Central memory CD8-positive, alpha-beta T cell (primary cell): Measurements from ENCODE around the gene C1QBP.
A peak's percentile ranks its signal among the peaks of the same experiment; 100 is the strongest.
"Not testable (repeated sequence)": the region's sequence is repeated elsewhere in the genome, so short reads cannot be mapped to it uniquely, and the experiment has no call there.

ENCODE experiments used
- ATAC-seq: fragments of 150-1000 bp; cut with Tn5 transposase; replicated peaks from 2 replicates; pipeline ENCODE4 v1.10.0; 2022; ENCODE audit warnings: mild to moderate bottlenecking, moderate FRiP score, moderate number of reproducible peaks; ENCODE audit not compliant: poor library complexity, severe bottlenecking; ENCODE audit errors: extremely low read depth
- DNase-seq, 2 donors: peaks; one replicate each; pipeline ENCODE4 v3.0.0; 2021; ENCODE audit warnings: low spot score in 2 of 2
- H3K27ac Mint-ChIP-seq: one replicate; pipeline ENCODE4 v1.8.0; 2022; ENCODE audit warnings: low read depth, mild to moderate bottlenecking, moderate library complexity, mixed read lengths
- H3K27me3 Mint-ChIP-seq: one replicate; pipeline ENCODE4 v1.8.0; 2022; ENCODE audit warnings: mixed read lengths
- H3K36me3 Mint-ChIP-seq: one replicate; pipeline ENCODE4 v1.8.0; 2022; ENCODE audit warnings: mild to moderate bottlenecking, moderate library complexity, mixed read lengths; ENCODE audit not compliant: insufficient read depth
- H3K4me1 Mint-ChIP-seq: one replicate; pipeline ENCODE4 v1.8.0; 2022; ENCODE audit warnings: mixed read lengths
- H3K4me3 Mint-ChIP-seq: one replicate; pipeline ENCODE4 v1.8.0; 2022; ENCODE audit warnings: mild to moderate bottlenecking, moderate library complexity, mixed read lengths
- H3K9me3 Mint-ChIP-seq: one replicate; pipeline ENCODE4 v1.8.0; 2022; ENCODE audit warnings: mixed read lengths

C1QBP gene

GRCh38 chr17:5464717-5465507 lies 26.0 kb upstream of the C1QBP start:
- Mint-ChIP-seq H3K4me3 (no peak overlapping the region), H3K27me3 (no peaks in the 10 kb centered on the region), H3K4me1 (peaks cover 37% of the 10 kb centered on the region), H3K9me3 (no peaks in the 10 kb centered on the region), H3K36me3 (peaks cover 19% of the 10 kb centered on the region), H3K27ac (peak overlapping the region; percentile 53)
- ATAC-seq: no peak
- DNase-seq: no peak

GRCh38 chr17:5446786-5447185 lies 7.8 kb upstream of the C1QBP start:
- no peak overlapping the region for H3K27ac Mint-ChIP-seq
- no peak overlapping the region for H3K4me3 Mint-ChIP-seq
- ATAC-seq: no peak
- H3K27me3 Mint-ChIP-seq: no peaks in the 10 kb centered on the region
- H3K9me3 Mint-ChIP-seq: no peaks in the 10 kb centered on the region
- H3K4me1 Mint-ChIP-seq: no peaks in the 10 kb centered on the region
- peaks cover 26% of the 10 kb centered on the region for H3K36me3 Mint-ChIP-seq
- no peak for DNase-seq

- Mint-ChIP-seq H3K27ac (no peak overlapping the region), H3K27me3 (no peaks in the 10 kb centered on the region), H3K9me3 (no peaks in the 10 kb centered on the region), H3K4me1 (peaks cover 6% of the 10 kb centered on the region), H3K4me3 (no peak overlapping the region), H3K36me3 (peaks cover 20% of the 10 kb centered on the region)
- ATAC-seq (no peak), DNase-seq (no peak)
Measured at GRCh38 chr17:5444209-5444608, 5.3 kb upstream of the C1QBP start.

GRCh38 chr17:5443728-5444127 lies 4.8 kb upstream of the C1QBP start:
- Mint-ChIP-seq H3K27ac (no peak overlapping the region), H3K4me3 (no peak overlapping the region), H3K9me3 (no peaks in the 10 kb centered on the region), H3K36me3 (peaks cover 21% of the 10 kb centered on the region), H3K27me3 (no peaks in the 10 kb centered on the region), H3K4me1 (peaks cover 7% of the 10 kb centered on the region)
- no peak for ATAC-seq
- no peak for DNase-seq

- ATAC-seq (no peak), DNase-seq (no peak)
- H3K4me1 Mint-ChIP-seq: peaks cover 16% of the 10 kb centered on the region
- H3K27me3 Mint-ChIP-seq: no peaks in the 10 kb centered on the region
- peak overlapping the region; percentile 76 for H3K4me3 Mint-ChIP-seq
- peaks cover 29% of the 10 kb centered on the region for H3K36me3 Mint-ChIP-seq
- H3K9me3 Mint-ChIP-seq: no peaks in the 10 kb centered on the region
- H3K27ac Mint-ChIP-seq: peak overlapping the region; percentile 89
Measured at GRCh38 chr17:5439446-5439764, 450 bp upstream of the C1QBP start.

- H3K9me3 Mint-ChIP-seq: no peaks in the 10 kb centered on the region
- peaks cover 41% of the 10 kb centered on the region for H3K36me3 Mint-ChIP-seq
- no peak for DNase-seq
- H3K4me1 Mint-ChIP-seq: peaks cover 16% of the 10 kb centered on the region
- ATAC-seq: no peak
- H3K4me3 Mint-ChIP-seq: peak overlapping the region; percentile 76
- H3K27me3 Mint-ChIP-seq: no peaks in the 10 kb centered on the region
- peak overlapping the region; percentile 81 for H3K27ac Mint-ChIP-seq
Measured at GRCh38 chr17:5437721-5438317, 1.1 kb downstream of the C1QBP start.

GRCh38 chr17:5435781-5436315 lies 3.1 kb downstream of the C1QBP start:
- H3K27ac Mint-ChIP-seq, H3K9me3 Mint-ChIP-seq, H3K4me3 Mint-ChIP-seq, DNase-seq, ATAC-seq, H3K27me3 Mint-ChIP-seq: not testable (repeated sequence)
- H3K36me3 Mint-ChIP-seq: peaks cover 57% of the 10 kb centered on the region
- H3K4me1 Mint-ChIP-seq: peaks cover 17% of the 10 kb centered on the region

- Mint-ChIP-seq H3K27ac (no peak overlapping the region), H3K27me3 (no peaks in the 10 kb centered on the region), H3K9me3 (no peaks in the 10 kb centered on the region), H3K4me3 (no peak overlapping the region), H3K4me1 (peaks cover 22% of the 10 kb centered on the region), H3K36me3 (peaks cover 60% of the 10 kb centered on the region)
- DNase-seq: no peak
- no peak for ATAC-seq
Measured at GRCh38 chr17:5434984-5435383, 4.0 kb downstream of the C1QBP start.

- no peaks in the 10 kb centered on the region for H3K27me3 Mint-ChIP-seq
- H3K36me3 Mint-ChIP-seq: peaks cover 69% of the 10 kb centered on the region
- no peaks in the 10 kb centered on the region for H3K9me3 Mint-ChIP-seq
- peaks cover 6% of the 10 kb centered on the region for H3K4me1 Mint-ChIP-seq
- no peak overlapping the region for H3K4me3 Mint-ChIP-seq
- H3K27ac Mint-ChIP-seq: no peak overlapping the region
- DNase-seq (no peak), ATAC-seq (no peak)
Measured at GRCh38 chr17:5431949-5432556, 6.9 kb downstream of the C1QBP start.

- DNase-seq, ATAC-seq, H3K4me3 Mint-ChIP-seq: not testable (repeated sequence)
Measured at GRCh38 chr17:5431234-5431633, 7.7 kb downstream of the C1QBP start.

GRCh38 chr17:5430413-5430999 lies 8.4 kb downstream of the C1QBP start:
- H3K27me3 Mint-ChIP-seq: no peaks in the 10 kb centered on the region
- peaks cover 70% of the 10 kb centered on the region for H3K36me3 Mint-ChIP-seq
- ATAC-seq (no peak), DNase-seq (no peak)
- no peak overlapping the region for H3K4me3 Mint-ChIP-seq
- H3K4me1 Mint-ChIP-seq: peaks cover 6% of the 10 kb centered on the region
- H3K27ac Mint-ChIP-seq: peak overlapping the region; percentile 39
- H3K9me3 Mint-ChIP-seq: no peaks in the 10 kb centered on the region

More at GRCh38 chr17:5431234-5431633, 7.7 kb downstream of the C1QBP start:
- not testable (repeated sequence) for H3K27me3 Mint-ChIP-seq, H3K9me3 Mint-ChIP-seq, H3K4me1 Mint-ChIP-seq
- Mint-ChIP-seq H3K27ac (peak overlapping the region; percentile 39), H3K36me3 (peaks cover 69% of the 10 kb centered on the region)

GRCh38 chr17:5429191-5429887 lies 9.6 kb downstream of the C1QBP start:
- no peak overlapping the region for H3K4me3 Mint-ChIP-seq
- peaks cover 69% of the 10 kb centered on the region for H3K36me3 Mint-ChIP-seq
- no peak for ATAC-seq
- H3K27ac Mint-ChIP-seq: no peak overlapping the region
- H3K4me1 Mint-ChIP-seq: peaks cover 6% of the 10 kb centered on the region
- DNase-seq: no peak
- H3K27me3 Mint-ChIP-seq: no peaks in the 10 kb centered on the region
- no peaks in the 10 kb centered on the region for H3K9me3 Mint-ChIP-seq
